Measurements from ENCODE around the gene CS. TPM values are rescaled to one million over a fixed set of nuclear protein-coding genes. Genes with fewer than 3 reads are reported as not detected.
A peak's percentile ranks its signal among the peaks of the same experiment; 100 is the strongest.
"Not testable (repeated sequence)": the region's sequence is repeated elsewhere in the genome, so short reads cannot be mapped to it uniquely, and the experiment has no call there.

The CS gene
- total RNA-seq, 1 experiment from 2014 or later, result 257 TPM

DNA sequence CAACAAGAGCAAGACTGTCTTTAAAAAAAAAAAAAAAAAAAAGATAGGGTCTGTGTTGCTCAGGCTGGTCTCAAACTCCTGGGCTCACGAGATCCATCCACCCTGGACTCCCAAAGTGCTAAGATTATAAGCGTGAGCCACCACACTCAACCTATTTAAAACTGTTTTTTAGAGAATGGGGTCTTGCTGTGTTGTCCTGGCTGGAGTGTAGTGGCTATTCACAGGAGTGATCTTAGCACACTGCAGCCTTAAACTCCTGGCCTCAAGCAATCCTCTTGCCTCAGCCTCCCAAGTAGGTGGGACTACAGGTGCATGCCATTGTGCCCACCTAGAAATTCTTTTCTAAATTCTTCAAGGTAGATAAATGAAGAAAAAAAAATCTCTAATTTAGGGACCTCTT lies 25.8 kb downstream of the CS start:
- intact Hi-C loops (cut with micrococcal nuclease), result no loop called here
- BruUV-seq (replicated peaks), result no TSS peak

GRCh38 chr12:56272468-56272867 lies 27.7 kb downstream of the CS start:
- BruUV-seq (replicated peaks); H3K9me3 Mint-ChIP-seq (ENCODE audit: unreplicated experiment); H3K4me1 Mint-ChIP-seq (ENCODE audit: insufficient read depth, unreplicated experiment); H3K4me3 Mint-ChIP-seq (ENCODE audit: unreplicated experiment); DNase-seq (ENCODE audit: unreplicated experiment); H3K27me3 Mint-ChIP-seq (ENCODE audit: insufficient read depth, unreplicated experiment); intact Hi-C loops (cut with micrococcal nuclease); H3K27ac Mint-ChIP-seq (ENCODE audit: low read depth, unreplicated experiment): not testable (repeated sequence)
- peaks cover 70% of the 10 kb centered on the region for H3K36me3 Mint-ChIP-seq (ENCODE audit: insufficient read depth, unreplicated experiment)
- CTCF ChIA-PET, result interaction anchor here (0.6 kb wide), 2 partner anchors 24 to 31 kb away, joined by 3 to 4 read pairs; no protein-coding TSS in a partner anchor
- POLR2A ChIA-PET, result interaction anchor here (1.3 kb wide), 1 partner anchor 27 kb away, joined by 5 read pairs; no protein-coding TSS in a partner anchor

More for the DNA sequence above, 25.8 kb downstream of the CS start:
- ChIA-PET CTCF (interaction anchor here (0.7 kb wide), 1 partner anchor 191 kb away, joined by 4 read pairs; no protein-coding TSS in a partner anchor), POLR2A (no interaction called here)
- peaks cover 88% of the 10 kb centered on the region for H3K36me3 Mint-ChIP-seq (ENCODE audit: insufficient read depth, unreplicated experiment)
- H3K27me3 Mint-ChIP-seq (ENCODE audit: insufficient read depth, unreplicated experiment), result no peaks in the 10 kb centered on the region
- H3K4me1 Mint-ChIP-seq (ENCODE audit: insufficient read depth, unreplicated experiment), result no peaks in the 10 kb centered on the region
- TF ChIP-seq, protein P1, sequence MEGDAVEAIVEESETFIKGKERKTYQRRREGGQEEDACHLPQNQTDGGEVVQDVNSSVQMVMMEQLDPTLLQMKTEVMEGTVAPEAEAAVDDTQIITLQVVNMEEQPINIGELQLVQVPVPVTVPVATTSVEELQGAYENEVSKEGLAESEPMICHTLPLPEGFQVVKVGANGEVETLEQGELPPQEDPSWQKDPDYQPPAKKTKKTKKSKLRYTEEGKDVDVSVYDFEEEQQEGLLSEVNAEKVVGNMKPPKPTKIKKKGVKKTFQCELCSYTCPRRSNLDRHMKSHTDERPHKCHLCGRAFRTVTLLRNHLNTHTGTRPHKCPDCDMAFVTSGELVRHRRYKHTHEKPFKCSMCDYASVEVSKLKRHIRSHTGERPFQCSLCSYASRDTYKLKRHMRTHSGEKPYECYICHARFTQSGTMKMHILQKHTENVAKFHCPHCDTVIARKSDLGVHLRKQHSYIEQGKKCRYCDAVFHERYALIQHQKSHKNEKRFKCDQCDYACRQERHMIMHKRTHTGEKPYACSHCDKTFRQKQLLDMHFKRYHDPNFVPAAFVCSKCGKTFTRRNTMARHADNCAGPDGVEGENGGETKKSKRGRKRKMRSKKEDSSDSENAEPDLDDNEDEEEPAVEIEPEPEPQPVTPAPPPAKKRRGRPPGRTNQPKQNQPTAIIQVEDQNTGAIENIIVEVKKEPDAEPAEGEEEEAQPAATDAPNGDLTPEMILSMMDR (IDR thresholded peaks at IDR 0.05; ENCODE audit: unreplicated experiment), result no peak
- no peak for DNase-seq (ENCODE audit: unreplicated experiment)
- no peaks in the 10 kb centered on the region for H3K9me3 Mint-ChIP-seq (ENCODE audit: unreplicated experiment)
- no peak overlapping the region for H3K27ac Mint-ChIP-seq (ENCODE audit: low read depth, unreplicated experiment)
- no peak overlapping the region for H3K4me3 Mint-ChIP-seq (ENCODE audit: unreplicated experiment)

DNA sequence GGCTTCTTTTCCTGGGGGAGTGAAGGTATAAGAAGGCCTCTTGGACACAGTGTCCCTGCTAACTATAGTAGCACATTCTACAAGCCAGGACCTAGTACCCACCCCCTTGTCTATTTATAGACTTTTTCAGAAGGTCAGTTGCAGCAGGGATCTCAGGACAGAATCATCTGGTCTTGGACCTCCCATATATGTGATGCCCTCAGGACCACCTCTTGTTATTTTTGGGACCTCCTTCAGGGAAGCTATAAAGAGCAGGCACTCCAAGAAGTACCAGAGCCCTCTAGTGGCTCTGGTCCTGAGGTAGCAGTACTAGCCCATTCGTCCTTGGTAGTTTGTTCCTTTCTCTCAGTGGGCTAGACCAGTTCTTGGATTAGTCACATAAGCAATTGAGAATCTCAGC lies 29.1 kb downstream of the CS start:
- Mint-ChIP-seq H3K27me3 (ENCODE audit: insufficient read depth, unreplicated experiment) (no peaks in the 10 kb centered on the region), H3K27ac (ENCODE audit: low read depth, unreplicated experiment) (no peak overlapping the region), H3K9me3 (ENCODE audit: unreplicated experiment) (no peaks in the 10 kb centered on the region), H3K36me3 (ENCODE audit: insufficient read depth, unreplicated experiment) (peaks cover 56% of the 10 kb centered on the region), H3K4me3 (ENCODE audit: unreplicated experiment) (no peak overlapping the region), H3K4me1 (ENCODE audit: insufficient read depth, unreplicated experiment) (peaks cover 5% of the 10 kb centered on the region)
- DNase-seq (ENCODE audit: unreplicated experiment), result no peak
- ChIA-PET POLR2A (interaction anchor here (0.6 to 1.2 kb wide), 3 partner anchors 9 to 143 kb away, joined by 3 to 4 read pairs (median 3); partner anchors contain the start of genes ESYT1 and RNF41), CTCF (interaction anchor here (0.6 to 1.0 kb wide), 4 partner anchors 14 to 188 kb away, joined by 3 to 4 read pairs (median 4); partner anchors contain the start of gene PA2G4)
- TF ChIP-seq, protein P1 (IDR thresholded peaks at IDR 0.05; ENCODE audit: unreplicated experiment), result no peak
- no TSS peak for BruUV-seq (replicated peaks)
- intact Hi-C loops (cut with micrococcal nuclease), result no loop called here

GRCh38 chr12:56267443-56268071 lies 32.6 kb downstream of the CS start:
- CTCF ChIA-PET, result interaction anchor here (0.6 to 1.8 kb wide), 9 partner anchors 12 to 499 kb away, joined by 3 to 9 read pairs (median 4); no protein-coding TSS in a partner anchor
- H3K36me3 Mint-ChIP-seq (ENCODE audit: insufficient read depth, unreplicated experiment), result peaks cover 21% of the 10 kb centered on the region
- BruUV-seq (replicated peaks), result no TSS peak
- DNase-seq (ENCODE audit: unreplicated experiment), result no peak
- TF ChIP-seq, protein P1 (IDR thresholded peaks at IDR 0.05; ENCODE audit: unreplicated experiment), result no peak
- no peaks in the 10 kb centered on the region for H3K27me3 Mint-ChIP-seq (ENCODE audit: insufficient read depth, unreplicated experiment)
- peak overlapping the region; percentile 51 for H3K27ac Mint-ChIP-seq (ENCODE audit: low read depth, unreplicated experiment)
- H3K4me1 Mint-ChIP-seq (ENCODE audit: insufficient read depth, unreplicated experiment), result peaks cover 5% of the 10 kb centered on the region
- POLR2A ChIA-PET, result interaction anchor here (0.6 to 2.2 kb wide), 12 partner anchors 9 to 332 kb away, joined by 3 to 10 read pairs (median 4); partner anchors contain the start of genes ANKRD52, CNPY2, PAN2 and SMARCC2
- no peaks in the 10 kb centered on the region for H3K9me3 Mint-ChIP-seq (ENCODE audit: unreplicated experiment)
- intact Hi-C loops (cut with micrococcal nuclease), result no loop called here
- H3K4me3 Mint-ChIP-seq (ENCODE audit: unreplicated experiment), result peak overlapping the region; percentile 89

All from MCF 10A (cell line).